Measurements from ENCODE around the gene C4BPA.

C4BPA gene

GRCh38 chr1:207058878-207059867, 44.9 kb upstream of the C4BPA start:
- Histone ChIP-seq H3K36me3 (ENCODE audit: low read depth) (peaks cover 40% of the 10 kb centered on the region), H3K27ac (ENCODE audit: poor library complexity, severe bottlenecking) (no peak overlapping the region), H3K4me3 (ENCODE audit: severe bottlenecking) (no peak overlapping the region), H3K27me3 (ENCODE audit: insufficient read depth, poor library complexity, severe bottlenecking) (no peaks in the 10 kb centered on the region), H3K9me3 (ENCODE audit: severe bottlenecking) (no peaks in the 10 kb centered on the region), H3K4me1 (ENCODE audit: insufficient read depth, poor library complexity, severe bottlenecking) (no peaks in the 10 kb centered on the region)
- ATAC-seq (ENCODE audit: low read depth) (no peak), DNase-seq (ENCODE audit: low spot score) (no peak)
- no peak for TF ChIP-seq CTCF (IDR thresholded peaks at IDR 0.05; ENCODE audit: poor library complexity, severe bottlenecking)

- no peaks in the 10 kb centered on the region for H3K9me3 ChIP-seq (ENCODE audit: severe bottlenecking)
- no peak overlapping the region for H3K27ac ChIP-seq (ENCODE audit: poor library complexity, severe bottlenecking)
- no peak overlapping the region for H3K4me3 ChIP-seq (ENCODE audit: severe bottlenecking)
- no peaks in the 10 kb centered on the region for H3K4me1 ChIP-seq (ENCODE audit: insufficient read depth, poor library complexity, severe bottlenecking)
- peaks cover 40% of the 10 kb centered on the region for H3K36me3 ChIP-seq (ENCODE audit: low read depth)
- DNase-seq (ENCODE audit: low spot score) = no peak
- H3K27me3 ChIP-seq (ENCODE audit: insufficient read depth, poor library complexity, severe bottlenecking) = no peaks in the 10 kb centered on the region
- no peak for ATAC-seq (ENCODE audit: low read depth)
- no peak for TF ChIP-seq CTCF (IDR thresholded peaks at IDR 0.05; ENCODE audit: poor library complexity, severe bottlenecking)
Observed at GRCh38 chr1:207059881-207060280, 44.2 kb upstream of the C4BPA start.

- no peak overlapping the region for H3K27ac ChIP-seq (ENCODE audit: poor library complexity, severe bottlenecking)
- ATAC-seq (ENCODE audit: low read depth) (no peak), DNase-seq (ENCODE audit: low spot score) (no peak)
- no peak for TF ChIP-seq CTCF (IDR thresholded peaks at IDR 0.05; ENCODE audit: poor library complexity, severe bottlenecking)
- no peaks in the 10 kb centered on the region for H3K4me1 ChIP-seq (ENCODE audit: insufficient read depth, poor library complexity, severe bottlenecking)
- H3K9me3 ChIP-seq (ENCODE audit: severe bottlenecking) = no peaks in the 10 kb centered on the region
- H3K36me3 ChIP-seq (ENCODE audit: low read depth) = peaks cover 41% of the 10 kb centered on the region
- no peaks in the 10 kb centered on the region for H3K27me3 ChIP-seq (ENCODE audit: insufficient read depth, poor library complexity, severe bottlenecking)
- no peak overlapping the region for H3K4me3 ChIP-seq (ENCODE audit: severe bottlenecking)
Observed at GRCh38 chr1:207060596-207060995, 43.4 kb upstream of the C4BPA start.

GRCh38 chr1:207062058-207062457, 42.0 kb upstream of the C4BPA start:
- H3K27ac ChIP-seq (ENCODE audit: poor library complexity, severe bottlenecking) = no peak overlapping the region
- H3K27me3 ChIP-seq (ENCODE audit: insufficient read depth, poor library complexity, severe bottlenecking) = no peaks in the 10 kb centered on the region
- no peak overlapping the region for H3K4me3 ChIP-seq (ENCODE audit: severe bottlenecking)
- ATAC-seq (ENCODE audit: low read depth) = no peak
- H3K36me3 ChIP-seq (ENCODE audit: low read depth) = peaks cover 47% of the 10 kb centered on the region
- no peak for DNase-seq (ENCODE audit: low spot score)
- no peaks in the 10 kb centered on the region for H3K4me1 ChIP-seq (ENCODE audit: insufficient read depth, poor library complexity, severe bottlenecking)
- no peaks in the 10 kb centered on the region for H3K9me3 ChIP-seq (ENCODE audit: severe bottlenecking)
- TF ChIP-seq CTCF (IDR thresholded peaks at IDR 0.05; ENCODE audit: poor library complexity, severe bottlenecking) = no peak

- H3K9me3 ChIP-seq (ENCODE audit: severe bottlenecking) = no peaks in the 10 kb centered on the region
- DNase-seq (ENCODE audit: low spot score) (no peak), ATAC-seq (ENCODE audit: low read depth) (no peak)
- TF ChIP-seq CTCF (IDR thresholded peaks at IDR 0.05; ENCODE audit: poor library complexity, severe bottlenecking) = no peak
- H3K4me1 ChIP-seq (ENCODE audit: insufficient read depth, poor library complexity, severe bottlenecking) = no peaks in the 10 kb centered on the region
- no peaks in the 10 kb centered on the region for H3K27me3 ChIP-seq (ENCODE audit: insufficient read depth, poor library complexity, severe bottlenecking)
- peaks cover 50% of the 10 kb centered on the region for H3K36me3 ChIP-seq (ENCODE audit: low read depth)
- H3K4me3 ChIP-seq (ENCODE audit: severe bottlenecking) = no peak overlapping the region
- H3K27ac ChIP-seq (ENCODE audit: poor library complexity, severe bottlenecking) = no peak overlapping the region
Observed at GRCh38 chr1:207063014-207063413, 41.0 kb upstream of the C4BPA start.

All from RWPE2 (cell line).